Breast epithelium (tissue), 3 donors: ENCODE data around the gene TRAPPC10.

Experiments used
- CTCF ChIP-seq, 3 donors: fragments of 450-650 bp; IDR thresholded peaks; one replicate each; pipeline ENCODE4 v1.5.1; 2016 to 2017; ENCODE audit warnings: antibody characterized with exemption in 3 of 3, mild to moderate bottlenecking in 3 of 3, moderate library complexity in 3 of 3
- POLR2A ChIP-seq: fragments of 450-650 bp; IDR thresholded peaks from one replicate; pipeline ENCODE4 v1.6.1; 2016; ENCODE audit warnings: antibody characterized with exemption, mild to moderate bottlenecking, moderate library complexity
- POLR2AphosphoS5 ChIP-seq, 3 donors: sonication (generic); formaldehyde crosslinking; IDR thresholded peaks; one replicate each; pipeline ENCODE4 v1.6.1; 2017; ENCODE audit warnings: antibody characterized with exemption in 3 of 3

GRCh38 chr21:43970551-43970950 is 41.6 kb upstream of the TRAPPC10 start:
- TF ChIP-seq CTCF (IDR thresholded peaks at IDR 0.05) (no peak), POLR2A (no peak), POLR2AphosphoS5 (IDR thresholded peaks at IDR 0.05) (no peak)
